ENCODE data around the gene ZNF782.
"Not testable (repeated sequence)": the region's sequence is repeated elsewhere in the genome, so short reads cannot be mapped to it uniquely, and the experiment has no call there.

ZNF782 gene

DNA sequence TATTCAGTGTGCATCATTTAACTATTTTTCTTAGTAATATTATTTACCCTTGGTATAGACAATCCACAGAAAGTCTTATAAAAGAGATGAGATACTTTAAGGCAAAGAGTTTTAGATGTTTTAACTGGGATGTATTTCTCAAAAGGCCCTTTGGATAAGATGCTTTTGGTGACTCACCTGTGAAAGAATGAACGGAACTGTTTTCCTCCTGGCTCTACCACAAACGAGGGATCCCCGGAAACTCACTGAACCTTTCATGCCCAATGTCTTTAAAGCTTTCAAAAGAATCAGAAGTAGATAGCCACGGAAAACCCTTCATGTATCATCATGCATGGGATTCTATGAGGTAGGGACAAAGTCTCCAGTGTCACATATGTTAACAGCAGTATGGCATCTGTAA, 1.6 kb downstream of the ZNF782 start:
- DNase-seq = no peak

DNA sequence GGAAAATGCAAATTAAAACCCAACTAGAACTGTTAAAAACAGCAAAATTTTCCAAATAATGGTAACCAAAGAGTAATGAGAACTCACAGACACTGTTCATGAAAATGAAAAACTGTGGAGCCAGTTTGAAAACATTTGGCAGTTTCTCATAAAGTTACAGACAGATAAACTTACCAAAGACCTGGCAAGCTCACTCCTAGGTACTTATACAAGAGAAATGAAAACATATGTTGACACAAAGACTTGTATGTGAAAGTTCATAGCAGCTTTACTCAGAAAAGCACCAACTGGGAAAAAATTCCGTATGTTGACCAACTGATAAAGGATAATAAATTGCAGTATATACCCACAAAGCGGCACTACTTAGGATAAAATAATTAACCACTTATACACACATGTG, 10.3 kb downstream of the ZNF782 start:
- DNase-seq = no peak

- DNase-seq = no peak
Measured at GRCh38 chr9:96818533-96818932, 35.8 kb downstream of the ZNF782 start.

- DNase-seq = no peak
Measured at GRCh38 chr9:96817973-96818372, 36.3 kb downstream of the ZNF782 start.

DNA sequence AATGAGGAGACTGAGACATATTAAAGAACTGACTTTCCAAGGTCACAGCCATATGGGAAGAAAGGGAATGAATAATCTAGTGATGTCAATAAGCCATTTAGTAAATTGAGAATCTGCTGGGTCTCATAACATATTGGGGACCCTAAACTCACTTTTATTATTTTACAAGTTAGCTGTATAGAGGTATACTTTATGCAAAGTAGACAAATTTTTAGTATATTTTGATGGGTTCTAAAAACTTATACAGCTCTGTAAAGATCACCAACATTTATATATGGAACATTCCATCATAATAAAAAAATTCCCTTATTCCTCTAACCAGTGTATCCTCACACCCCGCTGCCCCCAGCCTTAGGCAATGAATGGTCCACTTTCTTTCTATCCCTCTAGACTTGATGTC, 40.7 kb downstream of the ZNF782 start:
- DNase-seq = no peak

DNA sequence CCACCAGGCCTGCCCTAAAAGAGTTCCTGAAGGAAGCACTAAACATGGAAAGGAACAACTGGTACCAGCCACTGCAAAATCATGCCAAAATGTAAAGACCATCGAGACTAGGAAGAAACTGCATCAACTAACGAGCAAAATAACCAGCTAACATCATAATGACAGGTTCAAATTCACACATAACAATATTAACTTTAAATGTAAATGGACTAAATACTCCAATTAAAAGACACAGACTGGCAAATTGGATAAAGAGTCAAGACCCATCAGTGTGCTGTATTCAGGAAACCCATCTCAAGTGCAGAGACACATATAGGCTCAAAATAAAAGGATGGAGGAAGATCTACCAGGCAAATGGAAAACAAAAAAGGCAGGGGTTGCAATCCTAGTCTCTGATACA, 55.4 kb downstream of the ZNF782 start:
- not testable (repeated sequence) for DNase-seq

- no peak for DNase-seq
Measured at GRCh38 chr9:96784021-96784420, 70.3 kb downstream of the ZNF782 start.

DNA sequence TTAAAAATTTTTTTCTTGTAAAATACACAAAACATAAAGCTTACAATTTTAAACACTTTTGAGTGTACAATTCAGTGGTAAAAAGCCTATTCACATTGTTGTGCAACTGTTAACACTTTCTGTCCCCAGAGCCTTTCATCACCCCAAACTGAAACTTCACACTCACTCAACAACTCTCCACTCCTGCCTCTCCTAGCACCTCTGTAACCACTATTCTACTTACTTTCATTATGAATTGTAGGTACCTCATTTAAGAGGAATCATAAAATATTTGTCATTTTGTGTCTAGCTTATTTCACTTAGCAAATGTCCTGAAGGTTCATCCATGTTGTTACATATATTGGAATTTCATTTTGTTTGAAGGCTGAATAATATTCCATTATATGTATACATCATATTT, 72.1 kb downstream of the ZNF782 start:
- DNase-seq = no peak

GRCh38 chr9:96781552-96781951, 72.8 kb downstream of the ZNF782 start:
- no peak for DNase-seq

GRCh38 chr9:96779089-96779488, 75.2 kb downstream of the ZNF782 start:
- DNase-seq = no peak

DNA sequence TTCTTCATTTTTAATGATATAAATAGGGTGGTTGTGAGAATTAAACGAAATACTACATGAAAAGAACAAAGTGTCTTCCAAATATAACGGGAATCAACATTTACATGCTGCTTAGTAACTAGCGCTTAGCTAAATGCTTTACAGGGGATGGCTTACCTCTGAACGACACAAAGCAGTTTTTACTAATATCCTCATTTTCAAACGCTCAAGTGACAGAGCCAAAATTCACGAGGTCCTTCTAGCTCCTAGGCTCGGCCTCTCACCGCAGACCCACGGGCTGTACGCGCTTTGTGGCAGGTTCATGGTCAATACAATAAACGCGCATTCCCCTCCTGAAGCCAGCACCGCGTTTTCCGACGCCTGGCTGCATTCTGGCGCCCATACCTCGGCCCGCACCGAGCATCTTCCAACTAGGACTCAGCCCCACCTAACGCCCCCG, 76.9 kb downstream of the ZNF782 start:
- peak in 1 of 4 experiments; percentile 25 for DNase-seq

DNA sequence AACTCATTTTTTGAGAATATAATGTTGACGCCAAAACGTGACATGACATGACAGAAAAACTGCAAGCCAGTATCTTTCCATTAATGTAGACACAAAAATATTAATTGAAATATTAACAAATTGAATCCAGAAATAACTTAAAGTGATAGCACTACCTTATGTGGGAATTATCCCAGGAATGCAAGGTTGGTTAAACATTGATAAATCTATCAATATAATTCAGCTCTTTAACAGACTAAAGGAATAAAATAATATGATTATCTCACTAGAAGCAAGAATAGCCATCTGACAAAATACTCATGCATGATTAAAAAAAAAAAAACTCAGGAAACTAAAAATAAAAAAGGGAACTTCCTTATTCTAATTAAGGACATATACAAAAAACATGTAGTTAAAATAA, 83.2 kb downstream of the ZNF782 start:
- DNase-seq = no peak

- no peak for DNase-seq
Measured at GRCh38 chr9:96769989-96770388, 84.3 kb downstream of the ZNF782 start.
